Uterus (tissue), 4 donors: ENCODE data around the gene LBHD1. TPM values are rescaled to one million over a fixed set of nuclear protein-coding genes. Genes with fewer than 3 reads are reported as not detected.
"Not testable (repeated sequence)": the region's sequence is repeated elsewhere in the genome, so short reads cannot be mapped to it uniquely, and the experiment has no call there.

Source experiments
- DNase-seq, 2 donors: peaks; one replicate each; pipeline ENCODE4 v3.0.0-alpha.2; 2019 to 2020
- H3K27ac ChIP-seq, 2 donors: fragments of 200-600 bp; sonication (generic); 1 replicate in 1 of 2; 2 replicates in 1 of 2; pipeline ENCODE4 v1.5.1; 2016 to 2018
- H3K27me3 ChIP-seq, 2 donors: fragments of 200-600 bp; sonication (generic); one replicate each; pipeline ENCODE4 v1.5.1; 2018 to 2019; ENCODE audit warnings: control low read depth in 1 of 2
- H3K36me3 ChIP-seq, 2 donors: fragments of 200-600 bp; sonication (generic); one replicate each; pipeline ENCODE4 v1.5.1; 2019; ENCODE audit warnings: control low read depth in 1 of 2
- H3K4me1 ChIP-seq, 2 donors: fragments of 200-600 bp; sonication (generic); one replicate each; pipeline ENCODE4 v1.5.1; 2018 to 2019; ENCODE audit warnings: control low read depth in 1 of 2
- H3K4me3 ChIP-seq, 2 donors: fragments of 200-600 bp; sonication (generic); 1 replicate in 1 of 2; 2 replicates in 1 of 2; pipeline ENCODE4 v1.5.1; 2018 to 2019; ENCODE audit warnings: mild to moderate bottlenecking in 1 of 2
- H3K9me3 ChIP-seq, 2 donors: fragments of 200-600 bp; sonication (generic); one replicate each; pipeline ENCODE4 v1.5.1; 2019; ENCODE audit warnings: control low read depth in 1 of 2
- CTCF ChIP-seq, 4 experiments: fragments of 200-600 bp in 2 of 4; fragments of 450-650 bp in 2 of 4; sonication (generic) in 2 of 4; IDR thresholded peaks; one replicate each; pipeline ENCODE4 v1.5.1; 2016 to 2019; ENCODE audit warnings: antibody characterized with exemption in 4 of 4, mild to moderate bottlenecking in 2 of 4, moderate library complexity in 1 of 4
- POLR2A ChIP-seq, 2 donors: fragments of 450-650 bp; IDR thresholded peaks; one replicate each; pipeline ENCODE4 v1.6.1; 2016; ENCODE audit warnings: antibody characterized with exemption in 2 of 2, mild to moderate bottlenecking in 1 of 2, moderate library complexity in 1 of 2
- intact Hi-C: fragments of 100-400 bp; cut with DNase I; formaldehyde crosslinking; loops from one replicate; pipeline ENCODE4 v1.15.1; 2023; ENCODE audit warnings: low total_unique reads
- total RNA-seq, 4 donors: library from RNA; depleted of rRNA in 3 of 4; stranded (reverse); fragments of >200 nt in 3 of 4; gene quantifications; one replicate each; pipeline versions ENCODE4 v1.1.0 to v1.2.4, GENCODE V29; 2014 to 2023
- donor health status: DM: yes; HTN: yes; CAD: no.

LBHD1 gene
- total RNA-seq, 4 donors from 2014 or later, result 3.5 to 18.2 (median 6.9) TPM; not detected in 1

- peak overlapping the region; percentile 68 to 85 for H3K27ac ChIP-seq
- no peaks in the 10 kb centered on the region for H3K27me3 ChIP-seq
- TF ChIP-seq POLR2A (IDR thresholded peaks at IDR 0.05) (no peak), CTCF (IDR thresholded peaks at IDR 0.05) (no peak)
- H3K9me3 ChIP-seq, result no peaks in the 10 kb centered on the region
- peaks cover 5 to 6% of the 10 kb centered on the region in 2 donors for H3K4me1 ChIP-seq
- DNase-seq, result no peak
- no peaks in the 10 kb centered on the region for H3K36me3 ChIP-seq
- intact Hi-C loops, result no loop called here
- H3K4me3 ChIP-seq, result no peak overlapping the region
Observed at GRCh38 chr11:62622476-62623089, 49.5 kb downstream of the LBHD1 start.

GRCh38 chr11:62621567-62622470 lies 50.2 kb downstream of the LBHD1 start, which contains the start of gene B3GAT3:
Gene B3GAT3 (minus strand): TSS chr11:62621986. CDS start chr11:62621947, 39 bp downstream.
- Histone ChIP-seq H3K27me3 (no peaks in the 10 kb centered on the region), H3K9me3 (no peaks in the 10 kb centered on the region), H3K4me1 (peaks cover 5 to 6% of the 10 kb centered on the region in 2 donors), H3K27ac (peak within 1 kb of the TSS; percentile 68 to 85), H3K4me3 (peak within 1 kb of the TSS; percentile 61 to 77), H3K36me3 (no peaks in the 10 kb centered on the region)
- peak in 2 of 4 experiments; percentile 36 to 52 for TF ChIP-seq CTCF (IDR thresholded peaks at IDR 0.05)
- peak; percentile 79 to 93 for TF ChIP-seq POLR2A (IDR thresholded peaks at IDR 0.05)
- intact Hi-C loops, result no loop called here
- DNase-seq, result peak; percentile 98 to 99

- TF ChIP-seq CTCF (IDR thresholded peaks at IDR 0.05) (no peak), POLR2A (IDR thresholded peaks at IDR 0.05) (no peak)
- intact Hi-C loops, result no loop called here
- Histone ChIP-seq H3K4me1 (peaks cover 5 to 6% of the 10 kb centered on the region in 2 donors), H3K27ac (peak overlapping the region; percentile 68 to 85), H3K9me3 (no peaks in the 10 kb centered on the region), H3K27me3 (no peaks in the 10 kb centered on the region), H3K36me3 (no peaks in the 10 kb centered on the region), H3K4me3 (peak overlapping the region; percentile 61 to 77)
- no peak for DNase-seq
Observed at GRCh38 chr11:62621027-62621566, 51.0 kb downstream of the LBHD1 start.

- H3K9me3 ChIP-seq, H3K36me3 ChIP-seq, H3K27me3 ChIP-seq, H3K27ac ChIP-seq, H3K4me1 ChIP-seq, DNase-seq, intact Hi-C loops, H3K4me3 ChIP-seq: not testable (repeated sequence)
Observed at GRCh38 chr11:62616957-62617356, 55.1 kb downstream of the LBHD1 start.

- TF ChIP-seq POLR2A (IDR thresholded peaks at IDR 0.05) (no peak), CTCF (IDR thresholded peaks at IDR 0.05) (no peak)
- DNase-seq, result no peak
- H3K4me1 ChIP-seq, result peaks cover under 1 to 13% of the 10 kb centered on the region in 2 donors
- H3K27ac ChIP-seq, result no peak overlapping the region
- no peaks in the 10 kb centered on the region for H3K27me3 ChIP-seq
- H3K9me3 ChIP-seq, result no peaks in the 10 kb centered on the region
- intact Hi-C loops, result no loop called here
- no peaks in the 10 kb centered on the region for H3K36me3 ChIP-seq
- H3K4me3 ChIP-seq, result no peak overlapping the region
Observed at GRCh38 chr11:62615521-62615920, 56.5 kb downstream of the LBHD1 start.
